Adrenal gland (tissue), 12 donors: ENCODE data around the gene TOP2B. TPM values are rescaled to one million over a fixed set of nuclear protein-coding genes. Genes with fewer than 3 reads are reported as not detected.

Experiments used
- DNase-seq, 7 donors: peaks; one replicate each; pipeline ENCODE4 v3.0.0-alpha.2; 2019 to 2020
- H3K27ac ChIP-seq, 5 donors: fragments of 200-600 bp; sonication (generic) in 4 of 5; 1 replicate in 3 of 5; 2 replicates in 2 of 5; pipeline versions ENCODE4 v1.5.1 to v1.8.0; 2016 to 2020; ENCODE audit warnings: mild to moderate bottlenecking in 1 of 5
- H3K27me3 ChIP-seq: fragments of 200-600 bp; 2 replicates; pipeline ENCODE4 v1.8.0; 2021
- H3K36me3 ChIP-seq, 2 donors: fragments of 200-600 bp; replicated peaks in 1 of 2; 1 replicate in 1 of 2; 2 replicates in 1 of 2; pipeline versions ENCODE4 v1.5.1 to v1.8.0; 2018 to 2022
- H3K4me1 ChIP-seq, 2 donors: fragments of 200-600 bp; replicated peaks in 1 of 2; 1 replicate in 1 of 2; 2 replicates in 1 of 2; pipeline versions ENCODE4 v1.5.1 to v1.8.0; 2018 to 2021
- H3K4me3 ChIP-seq, 4 donors: fragments of 200-600 bp; sonication (generic) in 3 of 4; one replicate each; pipeline ENCODE4 v1.5.1; 2016 to 2018
- H3K9me3 ChIP-seq, 3 donors: fragments of 200-600 bp; sonication (generic) in 1 of 3; replicated peaks in 1 of 3; 1 replicate in 2 of 3; 2 replicates in 1 of 3; pipeline versions ENCODE4 v1.5.1 to v1.8.0; 2016 to 2021
- CTCF ChIP-seq, 6 experiments: fragments of 450-650 bp in 4 of 6; fragments of 200-600 bp in 2 of 6; sonication (generic) in 1 of 6; IDR thresholded peaks; 1 replicate in 5 of 6; 2 replicates in 1 of 6; pipeline versions ENCODE4 v1.5.1 to v1.8.0; 2016 to 2021; ENCODE audit warnings: antibody characterized with exemption in 6 of 6, mild to moderate bottlenecking in 2 of 6, moderate library complexity in 1 of 6
- POLR2A ChIP-seq, 2 donors: fragments of 450-650 bp; IDR thresholded peaks; one replicate each; pipeline ENCODE4 v1.6.1; 2017; ENCODE audit warnings: antibody characterized with exemption in 2 of 2, mild to moderate bottlenecking in 2 of 2, moderate library complexity in 1 of 2
- WGBS, 4 donors: extraction: QIAGEN DNeasy Blood & Tissue Kit in 2 of 4; methylation state at CpG; one replicate each; pipeline versions ENCODE4 v1.1.5 to v1.1.7; 2013 to 2017; 5-methylcytosine and 5-hydroxymethylcytosine counted together
- intact Hi-C, 2 donors: fragments of 100-400 bp; cut with DNase I; formaldehyde crosslinking; loops; one replicate each; pipeline versions ENCODE4 v1.14.1 to v1.15.0; 2022 to 2023
- polyA plus RNA-seq, 3 donors: library from polyadenylated mRNA; stranded (reverse); fragments of 200-250 nt in 2 of 3; fragments of 350-450 nt in 1 of 3; fragmentation: Illumina TruSeq in 1 of 3; extraction: RNeasy Lipid Tissue Mini Kit (QIAGEN cat#74804) in 1 of 3; gene quantifications; one replicate each; pipeline ENCODE4 v1.2.3, GENCODE V29; 2013 to 2014
- total RNA-seq, 9 donors: library from RNA; depleted of rRNA in 4 of 9; stranded (reverse); fragments of >200 nt in 4 of 9; fragments of 120-200 nt in 1 of 9; fragmentation: NEBNext Ultra II Directional in 1 of 9; extraction: Animal tissue kit (Norgen Biotek cat#: 25700) in 1 of 9; gene quantifications; one replicate each; pipeline versions ENCODE4 v1.1.0 to v1.2.4, GENCODE V29; 2013 to 2023
- donor health status: healthy with polysubstance abuse.
- donor health status: Bipolar disorder and iron deficiency.
- donor health status: DM: yes; HTN: yes; CAD: no.
- donor health status: DM: no; HTN: no; CAD: no.
- donor health status: DM: no; HTN: no; CAD: no.
- donor health status: DM: yes; HTN: yes; CAD: no.

The TOP2B gene
- total and polyA plus RNA-seq, 12 donors = 33.7 to 108 (median 73.5) TPM

- H3K36me3 ChIP-seq = no peaks in the 10 kb centered on the region
- no peak for TF ChIP-seq CTCF (IDR thresholded peaks at IDR 0.05)
- TF ChIP-seq POLR2A (IDR thresholded peaks at IDR 0.05) = no peak
- H3K4me3 ChIP-seq = no peak overlapping the region
- intact Hi-C loops = no loop called here
- peaks cover 0 to 8% (median under 1%) of the 10 kb centered on the region in 3 donors for H3K9me3 ChIP-seq
- H3K4me1 ChIP-seq = peaks cover 0 to 49% of the 10 kb centered on the region in 2 donors
- H3K27me3 ChIP-seq = no peaks in the 10 kb centered on the region
- no peak for DNase-seq
- H3K27ac ChIP-seq = no peak overlapping the region
These were observed 10.1 kb downstream of the TOP2B start for GRCh38 chr3:25654576-25654975.

DNA sequence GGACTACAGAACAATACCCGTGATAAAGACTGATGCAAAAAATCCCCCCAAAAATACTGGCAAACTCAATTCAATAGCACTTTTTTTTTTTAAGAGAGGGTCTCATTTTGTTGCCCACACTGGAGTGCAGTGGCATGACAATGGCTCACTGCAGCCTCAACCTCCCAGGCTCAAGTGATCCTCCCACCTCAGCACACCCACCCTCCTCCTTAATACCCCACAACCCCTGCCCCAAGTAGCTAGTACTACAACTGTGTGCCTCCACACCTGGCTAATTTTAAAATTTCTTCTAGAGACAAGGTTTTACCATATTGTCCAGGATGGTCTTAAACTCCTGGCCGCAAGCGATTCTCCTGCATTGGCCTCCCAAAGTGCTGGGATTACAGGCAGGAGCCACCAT, 11.4 kb downstream of the TOP2B start:
- Histone ChIP-seq H3K27ac (no peak overlapping the region), H3K4me3 (no peak overlapping the region), H3K36me3 (no peaks in the 10 kb centered on the region), H3K27me3 (no peaks in the 10 kb centered on the region), H3K4me1 (peaks cover 0 to 36% of the 10 kb centered on the region in 2 donors), H3K9me3 (peaks cover 0 to 20% (median 9%) of the 10 kb centered on the region in 3 donors)
- TF ChIP-seq CTCF (IDR thresholded peaks at IDR 0.05) = no peak
- TF ChIP-seq POLR2A (IDR thresholded peaks at IDR 0.05) = no peak
- no peak for DNase-seq
- intact Hi-C loops = no loop called here
- 95 to 97% (median 96%) methylated on average over 3 of the region's 3 CpGs for WGBS, 4 donors

DNA sequence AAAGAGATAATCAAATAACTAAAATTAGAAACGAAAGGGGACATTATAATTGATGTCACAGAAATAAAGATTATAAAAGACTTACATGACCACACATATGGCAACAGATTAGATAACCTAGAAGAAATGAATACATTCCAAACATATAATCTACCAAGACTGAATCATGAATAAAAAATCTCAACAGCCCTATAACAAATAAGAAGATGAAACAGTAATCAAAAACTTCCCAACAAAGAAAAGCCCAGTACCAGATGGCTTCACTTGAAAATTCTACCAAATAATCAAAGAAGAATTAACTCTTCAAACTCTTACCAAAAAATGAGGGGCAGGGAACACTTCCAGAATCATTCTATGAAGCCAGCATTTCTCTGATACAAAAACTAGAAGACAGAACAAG, 11.8 kb downstream of the TOP2B start:
- H3K4me3 ChIP-seq = no peak overlapping the region
- H3K27me3 ChIP-seq = no peaks in the 10 kb centered on the region
- H3K27ac ChIP-seq = no peak overlapping the region
- H3K9me3 ChIP-seq = peaks cover 0 to 21% (median 9%) of the 10 kb centered on the region in 3 donors
- intact Hi-C loops = no loop called here
- H3K36me3 ChIP-seq = no peaks in the 10 kb centered on the region
- WGBS, 4 donors = 46 to 70% (median 57%) methylated on average over 1 of the region's 1 CpG
- TF ChIP-seq CTCF (IDR thresholded peaks at IDR 0.05) = no peak
- no peak for TF ChIP-seq POLR2A (IDR thresholded peaks at IDR 0.05)
- DNase-seq = no peak
- peaks cover 0 to 38% of the 10 kb centered on the region in 2 donors for H3K4me1 ChIP-seq

DNA sequence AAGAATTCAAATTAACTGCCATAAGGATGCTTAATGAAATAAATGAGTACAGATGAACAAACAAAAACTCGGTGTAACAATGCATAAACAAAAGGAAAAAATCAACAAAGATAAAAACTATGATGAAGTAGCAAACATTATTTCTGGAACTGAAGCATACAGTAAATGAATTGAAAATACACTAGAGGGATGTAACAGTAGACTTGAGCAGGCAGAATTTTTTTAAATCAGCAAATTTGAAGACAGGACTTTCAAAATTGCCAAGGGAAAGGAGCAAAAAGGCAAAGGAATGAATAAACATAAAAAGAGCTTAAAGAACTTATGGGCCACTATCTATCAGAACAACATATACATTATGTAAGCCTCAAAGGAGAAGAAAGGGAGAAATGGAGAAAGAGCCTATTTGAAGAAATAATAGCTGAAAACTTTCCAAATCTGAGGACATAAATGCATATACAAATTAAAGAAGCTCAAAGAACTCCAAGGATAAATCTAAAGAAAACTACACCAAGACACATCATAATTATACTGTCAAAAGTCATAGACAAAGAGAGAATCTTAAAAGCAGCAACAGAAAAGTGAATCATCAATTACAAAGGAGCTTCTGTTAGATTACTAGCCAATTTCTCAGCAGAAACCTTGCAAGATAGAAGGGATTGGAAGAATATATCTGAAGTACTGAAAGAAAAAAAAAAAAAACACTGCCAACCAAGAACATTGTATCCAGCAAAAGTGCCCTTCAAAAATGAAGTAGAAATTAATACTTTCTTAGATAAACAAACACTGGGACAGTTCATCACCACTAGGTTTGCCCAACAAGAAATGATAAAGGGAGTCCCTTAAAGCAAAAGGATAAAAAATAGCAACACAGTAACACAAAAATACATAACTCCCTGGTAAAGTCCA, 15.5 kb downstream of the TOP2B start:
- H3K9me3 ChIP-seq = peaks cover 0 to 21% (median 9%) of the 10 kb centered on the region in 3 donors
- H3K27ac ChIP-seq = no peak overlapping the region
- H3K36me3 ChIP-seq = no peaks in the 10 kb centered on the region
- no peaks in the 10 kb centered on the region for H3K27me3 ChIP-seq
- intact Hi-C loops = loop anchor here in 1 of 2 donors (10.0 kb wide), 1 partner anchor 206 kb away; no protein-coding TSS in a partner anchor
- no peak overlapping the region for H3K4me3 ChIP-seq
- 82 to 97% (median 95%) methylated on average over 1 of the region's 1 CpG for WGBS, 4 donors
- no peak for DNase-seq
- TF ChIP-seq CTCF (IDR thresholded peaks at IDR 0.05) (no peak), POLR2A (IDR thresholded peaks at IDR 0.05) (no peak)
- peaks cover 0 to 18% of the 10 kb centered on the region in 2 donors for H3K4me1 ChIP-seq
